NCI-H1092 (cell line): ENCODE measurements around the gene UBE2B.

Experiments used
- DNase-seq: peaks from one replicate; lab custom pipeline; 2025; lab: John Stamatoyannopoulos, UW

UBE2B gene

DNA sequence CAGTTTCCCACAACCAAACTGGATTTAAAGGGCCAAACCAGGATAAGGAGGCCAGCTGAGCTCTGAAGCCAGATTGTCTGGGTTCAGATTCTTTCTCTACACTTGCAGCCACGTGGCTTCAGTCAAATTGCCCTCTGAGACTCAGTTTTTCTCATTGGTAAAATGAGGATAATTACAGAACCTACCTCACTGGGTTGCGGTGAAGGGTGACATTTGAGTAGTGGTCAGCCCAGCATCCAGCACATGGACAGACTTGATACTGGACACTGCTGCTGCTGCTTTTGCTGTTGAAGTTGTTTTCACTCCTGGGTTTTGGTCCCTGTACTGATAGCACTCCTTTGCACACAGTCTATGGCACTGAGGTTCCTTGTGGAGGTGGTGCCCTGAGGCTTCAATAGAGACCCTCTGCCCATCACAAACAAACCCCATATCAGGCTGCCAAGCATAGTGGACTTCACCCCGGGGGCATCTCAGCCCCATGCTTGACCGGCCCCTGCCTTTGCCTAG is 66.0 kb downstream of the UBE2B start:
- DNase-seq: no peak

DNA sequence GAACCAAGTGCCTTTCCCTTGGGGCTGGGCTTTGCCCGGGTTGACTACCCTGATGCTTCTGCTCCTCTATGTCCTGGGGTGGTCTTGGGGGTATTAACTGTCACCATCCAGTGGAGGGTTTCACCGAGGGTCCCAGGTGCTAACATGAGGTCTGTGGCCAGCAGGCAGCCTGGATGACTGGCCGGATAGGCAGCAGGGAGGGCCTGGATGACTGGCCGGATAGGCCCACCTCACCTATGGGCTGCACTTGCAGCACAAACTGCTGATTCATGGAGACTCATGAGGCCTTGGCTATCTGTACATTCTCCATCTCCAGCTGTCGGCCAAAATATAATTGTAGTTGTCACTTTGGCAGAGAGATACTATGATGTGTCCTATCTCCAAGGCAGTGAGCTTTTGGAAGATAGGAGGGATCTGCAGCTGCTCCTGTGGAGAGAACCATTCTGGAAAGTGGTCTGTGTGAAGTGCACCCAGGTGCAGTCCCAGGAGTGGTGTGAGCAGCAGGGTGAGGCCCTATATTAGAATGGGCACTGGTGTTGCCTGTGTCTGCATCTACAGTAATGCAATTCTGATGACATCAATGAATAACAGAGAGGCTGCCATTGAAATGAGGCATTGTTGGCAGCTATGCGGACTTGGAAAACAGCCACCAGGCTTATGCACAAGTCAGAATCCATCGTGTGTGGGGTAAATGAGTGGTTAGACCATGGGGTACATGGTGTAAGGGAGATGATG is 66.6 kb downstream of the UBE2B start:
- no peak for DNase-seq

DNA sequence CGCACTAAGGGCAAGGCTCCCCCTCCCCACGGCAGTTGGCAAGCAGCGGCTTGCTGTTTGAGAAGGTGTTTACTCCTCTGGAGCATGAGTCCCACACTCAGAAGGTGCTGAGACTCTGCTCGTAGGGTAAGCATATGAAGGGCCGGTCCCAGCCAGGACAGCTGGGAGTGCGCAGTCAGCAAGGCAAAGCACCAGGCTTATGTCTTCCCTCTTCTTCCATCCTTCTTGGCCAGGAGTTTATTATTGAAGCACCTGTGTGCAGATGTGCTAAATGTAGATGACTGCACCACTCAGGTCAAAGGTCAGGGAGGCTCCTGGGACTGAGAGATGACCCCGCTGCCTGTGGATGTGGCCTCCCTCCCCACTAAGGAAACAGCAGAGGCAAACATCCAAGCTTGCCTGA is 67.4 kb downstream of the UBE2B start:
- DNase-seq: no peak

DNA sequence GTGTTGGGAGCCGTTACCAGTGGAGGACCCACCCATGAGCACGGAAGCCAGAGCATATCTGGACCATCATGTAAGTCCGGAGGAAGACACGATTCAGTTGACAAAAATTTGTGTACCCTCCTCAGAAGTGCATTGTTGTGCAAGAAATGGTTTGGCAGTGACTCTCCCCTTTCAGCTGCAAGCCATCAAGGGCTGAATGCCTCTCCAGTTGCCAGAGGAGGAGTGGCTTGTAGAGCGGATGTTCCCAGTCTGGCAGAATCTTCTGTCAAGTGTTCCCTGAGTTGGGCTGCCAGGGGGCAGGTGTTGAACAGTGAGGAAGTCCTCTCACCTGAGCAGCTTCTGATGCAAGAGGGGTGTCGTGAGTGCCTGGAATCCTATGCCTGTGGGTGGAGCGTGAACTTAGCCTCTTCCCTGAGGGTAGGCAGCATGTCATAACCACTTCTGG is 67.9 kb downstream of the UBE2B start:
- no peak for DNase-seq

DNA sequence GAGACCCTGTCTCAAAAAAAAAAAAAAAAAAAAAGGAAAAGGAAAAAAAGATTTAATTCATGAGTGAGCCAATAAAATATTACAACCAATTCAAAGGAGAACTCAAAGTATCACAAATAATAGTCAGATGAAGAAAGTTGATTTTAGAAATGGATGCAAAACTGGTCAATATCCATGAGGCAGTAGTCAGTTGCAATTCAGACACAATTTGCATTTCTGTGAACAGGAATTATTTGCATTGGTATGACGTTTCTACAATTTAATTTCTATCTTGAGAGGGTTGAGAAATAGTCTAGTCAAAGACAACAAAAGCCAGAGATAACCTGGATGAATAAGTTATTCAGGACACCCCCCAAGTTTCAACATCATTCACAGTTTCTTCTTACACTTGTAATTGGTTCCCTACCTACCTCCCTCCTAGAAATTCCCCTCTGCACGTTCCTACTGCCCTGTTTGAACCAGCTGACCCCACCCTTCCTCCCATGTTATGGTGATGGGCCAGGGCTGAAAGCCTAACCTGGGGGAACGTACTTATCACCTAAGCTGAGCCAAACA is 68.9 kb downstream of the UBE2B start:
- no peak for DNase-seq
